Testis (tissue), 2 donors: ENCODE measurements around the gene RGS7.

Experiments
- POLR2A ChIP-seq: fragments of 450-650 bp; IDR thresholded peaks from one replicate; pipeline ENCODE4 v1.6.1; 2017; ENCODE audit warnings: antibody characterized with exemption, mild to moderate bottlenecking, moderate library complexity
- TF ChIP-seq, protein P1 (sequence below), 3 experiments: fragments of 450-650 bp in 2 of 3; fragments of 200-600 bp in 1 of 3; sonication (generic) in 1 of 3; IDR thresholded peaks; one replicate each; pipeline ENCODE4 v1.5.1; 2016 to 2019; ENCODE audit warnings: antibody characterized with exemption in 3 of 3, mild to moderate bottlenecking in 2 of 3, moderate library complexity in 1 of 3

DNA sequence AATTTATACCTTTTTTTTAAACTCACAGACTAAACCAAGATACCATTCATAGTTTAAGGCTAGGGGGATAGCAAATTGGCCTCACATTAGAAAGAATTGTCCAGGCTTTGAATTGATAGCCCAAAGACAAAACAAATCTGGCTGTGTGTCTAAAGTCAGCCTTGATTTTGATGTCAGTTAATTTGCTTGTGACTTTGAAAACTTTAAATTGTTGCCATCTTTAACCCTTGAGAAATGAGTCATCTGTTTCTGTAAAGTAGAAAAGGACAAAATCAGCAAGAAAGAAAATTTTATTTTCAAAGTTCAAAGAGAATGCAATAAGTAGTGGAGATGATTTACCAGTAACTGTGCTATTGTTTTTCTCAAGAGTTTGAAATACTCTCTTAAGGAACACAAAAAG lies 184.5 kb downstream of the RGS7 start:
- TF ChIP-seq POLR2A: no peak
- TF ChIP-seq, protein P1, sequence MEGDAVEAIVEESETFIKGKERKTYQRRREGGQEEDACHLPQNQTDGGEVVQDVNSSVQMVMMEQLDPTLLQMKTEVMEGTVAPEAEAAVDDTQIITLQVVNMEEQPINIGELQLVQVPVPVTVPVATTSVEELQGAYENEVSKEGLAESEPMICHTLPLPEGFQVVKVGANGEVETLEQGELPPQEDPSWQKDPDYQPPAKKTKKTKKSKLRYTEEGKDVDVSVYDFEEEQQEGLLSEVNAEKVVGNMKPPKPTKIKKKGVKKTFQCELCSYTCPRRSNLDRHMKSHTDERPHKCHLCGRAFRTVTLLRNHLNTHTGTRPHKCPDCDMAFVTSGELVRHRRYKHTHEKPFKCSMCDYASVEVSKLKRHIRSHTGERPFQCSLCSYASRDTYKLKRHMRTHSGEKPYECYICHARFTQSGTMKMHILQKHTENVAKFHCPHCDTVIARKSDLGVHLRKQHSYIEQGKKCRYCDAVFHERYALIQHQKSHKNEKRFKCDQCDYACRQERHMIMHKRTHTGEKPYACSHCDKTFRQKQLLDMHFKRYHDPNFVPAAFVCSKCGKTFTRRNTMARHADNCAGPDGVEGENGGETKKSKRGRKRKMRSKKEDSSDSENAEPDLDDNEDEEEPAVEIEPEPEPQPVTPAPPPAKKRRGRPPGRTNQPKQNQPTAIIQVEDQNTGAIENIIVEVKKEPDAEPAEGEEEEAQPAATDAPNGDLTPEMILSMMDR (IDR thresholded peaks at IDR 0.05): no peak
